Heart left ventricle (tissue), 16 donors: Measurements from ENCODE around the gene PRKCH. TPM values are rescaled to one million over a fixed set of nuclear protein-coding genes. Genes with fewer than 3 reads are reported as not detected.

Experiments
- ATAC-seq, 4 donors: fragments of 200-7000 bp; cut with Tn5 transposase; one replicate each; pipeline ENCODE4 v1.9.1; 2020 to 2022; ENCODE audit warnings: moderate library complexity in 4 of 4, mild to moderate bottlenecking in 3 of 4, moderate number of reproducible peaks in 1 of 4
- DNase-seq, 5 donors: peaks; one replicate each; pipeline ENCODE4 v3.0.0-alpha.2; 2020
- H3K27ac ChIP-seq, 12 donors: fragments of 200-600 bp; sonication (generic) in 4 of 12; one replicate each; pipeline versions ENCODE4 v1.5.0 to v1.8.0; 2016 to 2022; ENCODE audit warnings: mild to moderate bottlenecking in 2 of 12
- H3K27me3 ChIP-seq, 9 donors: fragments of 200-600 bp; sonication (generic) in 2 of 9; one replicate each; pipeline versions ENCODE4 v1.5.1 to v1.8.0; 2016 to 2022; ENCODE audit warnings: mild to moderate bottlenecking in 3 of 9
- H3K36me3 ChIP-seq, 9 donors: fragments of 200-600 bp; sonication (generic) in 2 of 9; one replicate each; pipeline versions ENCODE4 v1.5.0 to v1.8.0; 2018 to 2022; ENCODE audit warnings: mild to moderate bottlenecking in 2 of 9
- H3K4me1 ChIP-seq, 12 donors: fragments of 200-600 bp; sonication (generic) in 4 of 12; one replicate each; pipeline versions ENCODE4 v1.5.0 to v1.8.0; 2016 to 2022; ENCODE audit warnings: mild to moderate bottlenecking in 3 of 12
- H3K4me3 ChIP-seq, 12 donors: fragments of 200-600 bp; sonication (generic) in 4 of 12; one replicate each; pipeline versions ENCODE4 v1.5.0 to v1.8.0; 2017 to 2022; ENCODE audit warnings: mild to moderate bottlenecking in 9 of 12, moderate library complexity in 4 of 12
- H3K9me3 ChIP-seq, 12 donors: fragments of 200-600 bp; sonication (generic) in 4 of 12; one replicate each; pipeline versions ENCODE4 v1.5.0 to v1.8.0; 2016 to 2022; ENCODE audit warnings: mild to moderate bottlenecking in 1 of 12
- POLR2A ChIP-seq, 2 donors: fragments of 450-650 bp; IDR thresholded peaks; one replicate each; pipeline ENCODE4 v1.6.1; 2017; ENCODE audit warnings: antibody characterized with exemption in 2 of 2, mild to moderate bottlenecking in 2 of 2, moderate library complexity in 2 of 2
- WGBS, 4 donors: extraction: QIAGEN DNeasy Blood & Tissue Kit in 2 of 4; methylation state at CpG; one replicate each; pipeline versions ENCODE4 v1.1.5 to v1.1.7; 2013 to 2018; 5-methylcytosine and 5-hydroxymethylcytosine counted together
- intact Hi-C, 10 donors: fragments of 100-400 bp; cut with DNase I; formaldehyde crosslinking; loops; one replicate each; pipeline versions ENCODE4 v1.11.1 to v1.14.2; 2022
- polyA plus RNA-seq, 2 donors: library from polyadenylated mRNA; stranded (reverse); fragments of 200-250 nt; gene quantifications; one replicate each; pipeline ENCODE4 v1.2.3, GENCODE V29; 2013
- total RNA-seq, 9 donors: library from RNA; depleted of rRNA in 2 of 9; stranded (reverse); fragments of >200 nt in 2 of 9; fragmentation: NEBNext Ultra II Directional in 3 of 9; extraction: Animal tissue kit (Norgen Biotek cat#: 25700) in 3 of 9; gene quantifications; one replicate each; pipeline versions ENCODE4 v1.1.0 to v1.2.4, GENCODE V29; 2016 to 2023
- TF ChIP-seq, protein P1 (sequence below), 12 donors: fragments of 200-600 bp; sonication (generic) in 4 of 12; IDR thresholded peaks; one replicate each; pipeline versions ENCODE4 v1.5.0 to v1.8.0; 2018 to 2022; ENCODE audit warnings: antibody characterized with exemption in 12 of 12, mild to moderate bottlenecking in 5 of 12
- donor health status: ischemic (EF 13 %, LVEDD 7.1; RV severe dilation, severe dysfunction).
- donor health status: healthy with polysubstance abuse.
- donor health status: DM: no; HTN: yes; CAD: no.
- donor health status: DM: no; HTN: no; CAD: no.
- donor health status: ischemic (EF 25% LVEDD 6.9; RV normal size, moderate dysfunction).
- donor health status: ischemic (EF 25% LVEDD 5.7; RV mildly dilated, moderate dysfunction).
- donor health status: healthy.
- donor health status: DM: yes; HTN: yes; CAD: no.
- donor health status: ischemic (EF 35%, LVEDD 5.7; RV mildly dilated, moderate dysfunction).
- donor health status: nonischemic (EF 11% LVEDD 7.7; RV severe dilation, severe dysfunction).
- donor health status: DM: yes; HTN: yes; CAD: no.
- donor health status: PGD.
- donor health status: ischemic (EF 29% LVEDD 5.4; RV normal size, mild dysfunction).
- donor health status: nonischemic (EF 23%, LVEDD 6.1; RV moderate dilation, normal function).

Gene PRKCH
- total and polyA plus RNA-seq, 11 donors, result 6.1 to 49.2 (median 21.7) TPM

GRCh38 chr14:61381553-61381952 is 60.2 kb downstream of the PRKCH start:
- Histone ChIP-seq H3K36me3 (no peaks in the 10 kb centered on the region), H3K9me3 (peaks cover 0 to 6% (median 0%) of the 10 kb centered on the region in 12 donors), H3K27ac (no peak overlapping the region), H3K27me3 (no peaks in the 10 kb centered on the region), H3K4me1 (peaks cover 0 to 59% (median 16%) of the 10 kb centered on the region in 12 donors), H3K4me3 (no peak overlapping the region)
- TF ChIP-seq POLR2A (IDR thresholded peaks at IDR 0.05), result no peak
- TF ChIP-seq, protein P1, sequence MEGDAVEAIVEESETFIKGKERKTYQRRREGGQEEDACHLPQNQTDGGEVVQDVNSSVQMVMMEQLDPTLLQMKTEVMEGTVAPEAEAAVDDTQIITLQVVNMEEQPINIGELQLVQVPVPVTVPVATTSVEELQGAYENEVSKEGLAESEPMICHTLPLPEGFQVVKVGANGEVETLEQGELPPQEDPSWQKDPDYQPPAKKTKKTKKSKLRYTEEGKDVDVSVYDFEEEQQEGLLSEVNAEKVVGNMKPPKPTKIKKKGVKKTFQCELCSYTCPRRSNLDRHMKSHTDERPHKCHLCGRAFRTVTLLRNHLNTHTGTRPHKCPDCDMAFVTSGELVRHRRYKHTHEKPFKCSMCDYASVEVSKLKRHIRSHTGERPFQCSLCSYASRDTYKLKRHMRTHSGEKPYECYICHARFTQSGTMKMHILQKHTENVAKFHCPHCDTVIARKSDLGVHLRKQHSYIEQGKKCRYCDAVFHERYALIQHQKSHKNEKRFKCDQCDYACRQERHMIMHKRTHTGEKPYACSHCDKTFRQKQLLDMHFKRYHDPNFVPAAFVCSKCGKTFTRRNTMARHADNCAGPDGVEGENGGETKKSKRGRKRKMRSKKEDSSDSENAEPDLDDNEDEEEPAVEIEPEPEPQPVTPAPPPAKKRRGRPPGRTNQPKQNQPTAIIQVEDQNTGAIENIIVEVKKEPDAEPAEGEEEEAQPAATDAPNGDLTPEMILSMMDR (IDR thresholded peaks at IDR 0.05), result no peak
- ATAC-seq (no peak), DNase-seq (no peak)
- intact Hi-C loops, result no loop called here
- 88 to 90% (median 88%) methylated on average over 9 of the region's 9 CpGs for WGBS, 4 donors

DNA sequence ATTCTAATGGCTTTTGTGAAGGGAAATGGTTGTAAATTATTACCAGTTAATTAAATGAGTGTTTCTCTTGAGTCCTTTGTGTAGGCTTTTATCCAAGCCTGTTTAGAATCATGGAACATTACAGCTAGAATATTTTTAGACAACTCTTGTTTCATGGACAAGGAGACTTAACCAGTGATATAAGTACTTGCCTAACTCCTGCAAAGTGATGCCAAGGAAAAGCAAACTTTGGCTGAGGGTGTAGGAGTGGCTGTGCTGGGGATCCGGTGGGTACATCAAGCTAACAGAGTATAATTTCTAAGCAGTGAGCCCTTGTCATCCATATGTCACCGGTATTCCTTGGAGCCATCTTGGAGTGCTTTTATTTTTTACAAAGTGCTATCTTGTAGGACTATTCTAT is 61.5 kb downstream of the PRKCH start:
- intact Hi-C loops, result no loop called here
- Histone ChIP-seq H3K27ac (no peak overlapping the region), H3K27me3 (no peaks in the 10 kb centered on the region), H3K9me3 (no peaks in the 10 kb centered on the region), H3K36me3 (no peaks in the 10 kb centered on the region), H3K4me1 (peaks cover 0 to 67% (median 27%) of the 10 kb centered on the region in 12 donors), H3K4me3 (no peak overlapping the region)
- no peak for TF ChIP-seq POLR2A (IDR thresholded peaks at IDR 0.05)
- TF ChIP-seq, protein P1 (IDR thresholded peaks at IDR 0.05), result no peak
- no peak for ATAC-seq
- DNase-seq, result no peak
- 79 to 87% (median 83%) methylated on average over 2 of the region's 2 CpGs for WGBS, 4 donors

DNA sequence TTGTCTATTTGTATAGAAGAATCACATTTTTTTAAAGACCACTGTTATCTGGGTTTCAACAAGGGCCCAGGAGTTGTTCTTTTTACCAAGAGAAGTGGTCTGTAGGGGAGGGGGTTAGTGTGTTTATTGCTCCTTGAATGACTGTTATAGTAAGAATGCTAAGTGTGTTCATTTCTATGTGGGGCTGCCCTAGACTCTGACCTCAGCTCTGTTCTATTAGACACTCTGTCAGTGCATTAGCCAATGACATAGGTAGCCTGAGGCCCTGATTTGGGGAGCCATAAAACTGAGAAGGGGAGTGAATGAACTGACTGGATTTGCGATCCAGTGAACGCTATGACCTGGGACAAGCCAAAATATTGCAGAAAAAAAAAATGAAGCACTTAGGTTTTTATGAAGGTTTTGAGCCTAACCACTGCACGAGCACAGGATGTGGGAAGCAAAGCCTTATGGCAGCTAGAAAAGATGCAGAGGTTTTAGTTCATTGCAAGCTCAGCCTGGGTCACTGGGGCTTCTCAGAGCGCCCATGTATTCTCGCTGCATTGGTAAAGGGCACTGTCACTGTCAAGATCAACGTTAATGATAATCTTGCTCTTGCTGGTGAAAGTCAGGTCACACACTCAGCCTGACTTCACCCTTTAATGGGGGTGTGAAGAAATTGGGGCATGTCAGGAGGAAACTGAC is 63.8 kb downstream of the PRKCH start:
- Histone ChIP-seq H3K27me3 (no peaks in the 10 kb centered on the region), H3K27ac (peak overlapping the region in 2 of 12 donors; percentile 17 to 25), H3K9me3 (no peaks in the 10 kb centered on the region), H3K4me3 (no peak overlapping the region), H3K36me3 (no peaks in the 10 kb centered on the region), H3K4me1 (peaks cover 5 to 90% (median 45%) of the 10 kb centered on the region in 12 donors)
- no peak for DNase-seq
- peak in 1 of 4 donors; percentile 17 for ATAC-seq
- intact Hi-C loops, result no loop called here
- 63 to 74% (median 72%) methylated on average over 6 of the region's 6 CpGs for WGBS, 4 donors
- no peak for TF ChIP-seq POLR2A (IDR thresholded peaks at IDR 0.05)
- TF ChIP-seq, protein P1 (IDR thresholded peaks at IDR 0.05), result no peak

DNA sequence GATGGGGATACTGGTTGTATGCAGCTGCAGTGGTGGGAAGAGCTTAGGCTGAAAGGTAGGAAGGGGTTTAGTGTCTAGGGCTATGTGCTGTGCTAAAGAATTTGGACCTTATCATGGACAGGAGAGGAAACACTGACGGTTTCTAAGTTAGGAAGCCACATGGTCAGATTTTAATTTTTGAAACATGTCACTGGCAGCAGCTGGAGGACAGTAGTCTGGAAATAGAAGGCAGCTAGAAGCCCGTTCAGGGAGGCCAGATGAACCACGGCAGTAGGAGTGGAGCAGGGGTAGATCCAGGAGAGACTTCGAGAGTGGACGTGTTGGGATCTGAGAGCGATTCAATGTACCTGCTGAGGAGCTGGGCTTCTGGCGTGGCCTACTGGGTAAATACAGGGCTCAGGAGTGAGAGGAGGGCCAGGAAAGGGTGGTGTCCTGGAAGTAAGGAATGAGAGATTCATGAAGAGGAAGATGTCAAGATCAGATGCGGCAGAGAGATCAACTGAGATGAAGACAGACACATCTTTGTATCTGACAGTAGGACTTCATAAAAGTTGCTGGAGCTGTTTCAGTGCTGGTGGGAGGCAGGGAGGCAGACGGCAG is 64.9 kb downstream of the PRKCH start:
- intact Hi-C loops, result no loop called here
- H3K27ac ChIP-seq, result peak overlapping the region in 7 of 12 donors; percentile 17 to 69 (median 28)

More for the DNA sequence above, 64.9 kb downstream of the PRKCH start:
- 50 to 59% (median 50%) methylated on average over 9 of the region's 9 CpGs for WGBS, 4 donors
- Histone ChIP-seq H3K27me3 (no peaks in the 10 kb centered on the region), H3K36me3 (no peaks in the 10 kb centered on the region), H3K4me1 (peaks cover 5 to 96% (median 50%) of the 10 kb centered on the region in 12 donors), H3K4me3 (no peak overlapping the region), H3K9me3 (no peaks in the 10 kb centered on the region)
- ATAC-seq (peak; percentile 25 to 44 (median 35)), DNase-seq (no peak)
- TF ChIP-seq POLR2A (IDR thresholded peaks at IDR 0.05), result no peak
- TF ChIP-seq, protein P1 (IDR thresholded peaks at IDR 0.05), result no peak
